Vagina (tissue), 2 donors: ENCODE measurements around the gene EIF4E1B.

Experiments used
- POLR2A ChIP-seq, 2 donors: fragments of 450-650 bp; IDR thresholded peaks; one replicate each; pipeline ENCODE4 v1.6.1; 2017; ENCODE audit warnings: antibody characterized with exemption in 2 of 2, mild to moderate bottlenecking in 2 of 2, moderate library complexity in 2 of 2
- POLR2AphosphoS5 ChIP-seq, 2 donors: sonication (generic); formaldehyde crosslinking; IDR thresholded peaks; one replicate each; pipeline ENCODE4 v1.9.0; 2017; ENCODE audit warnings: antibody characterized with exemption in 2 of 2, mild to moderate bottlenecking in 2 of 2, low read depth in 1 of 2; ENCODE audit not compliant: insufficient read depth in 1 of 2
- TF ChIP-seq, protein P1 (sequence below), 3 experiments: fragments of 450-650 bp in 2 of 3; fragments of 200-600 bp in 1 of 3; sonication (generic) in 1 of 3; IDR thresholded peaks; one replicate each; pipeline ENCODE4 v1.5.1; 2017 to 2019; ENCODE audit warnings: antibody characterized with exemption in 3 of 3, mild to moderate bottlenecking in 2 of 3, moderate library complexity in 2 of 3

DNA sequence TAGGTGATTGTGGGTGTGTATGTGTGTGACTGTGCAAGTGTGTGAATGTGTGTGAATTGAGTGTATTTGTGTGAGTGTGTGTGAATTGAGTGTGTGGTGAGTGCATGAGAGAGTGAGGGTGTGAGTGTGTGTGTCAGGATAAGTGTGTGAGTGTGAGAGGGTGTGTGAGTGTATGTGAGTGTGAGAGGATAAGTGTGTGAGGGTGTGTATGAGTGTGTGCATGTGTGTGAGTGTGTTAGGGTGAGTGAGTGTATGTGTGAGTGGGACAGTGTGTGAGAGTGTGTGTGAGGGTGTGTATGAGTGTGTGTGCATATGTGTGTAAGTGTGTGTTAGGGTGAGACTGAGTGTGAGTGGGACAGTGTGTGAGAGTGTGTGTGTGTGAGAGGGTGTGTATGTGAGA is 42.2 kb upstream of the EIF4E1B start:
- TF ChIP-seq, protein P1, sequence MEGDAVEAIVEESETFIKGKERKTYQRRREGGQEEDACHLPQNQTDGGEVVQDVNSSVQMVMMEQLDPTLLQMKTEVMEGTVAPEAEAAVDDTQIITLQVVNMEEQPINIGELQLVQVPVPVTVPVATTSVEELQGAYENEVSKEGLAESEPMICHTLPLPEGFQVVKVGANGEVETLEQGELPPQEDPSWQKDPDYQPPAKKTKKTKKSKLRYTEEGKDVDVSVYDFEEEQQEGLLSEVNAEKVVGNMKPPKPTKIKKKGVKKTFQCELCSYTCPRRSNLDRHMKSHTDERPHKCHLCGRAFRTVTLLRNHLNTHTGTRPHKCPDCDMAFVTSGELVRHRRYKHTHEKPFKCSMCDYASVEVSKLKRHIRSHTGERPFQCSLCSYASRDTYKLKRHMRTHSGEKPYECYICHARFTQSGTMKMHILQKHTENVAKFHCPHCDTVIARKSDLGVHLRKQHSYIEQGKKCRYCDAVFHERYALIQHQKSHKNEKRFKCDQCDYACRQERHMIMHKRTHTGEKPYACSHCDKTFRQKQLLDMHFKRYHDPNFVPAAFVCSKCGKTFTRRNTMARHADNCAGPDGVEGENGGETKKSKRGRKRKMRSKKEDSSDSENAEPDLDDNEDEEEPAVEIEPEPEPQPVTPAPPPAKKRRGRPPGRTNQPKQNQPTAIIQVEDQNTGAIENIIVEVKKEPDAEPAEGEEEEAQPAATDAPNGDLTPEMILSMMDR (IDR thresholded peaks at IDR 0.05): no peak
- TF ChIP-seq POLR2A (IDR thresholded peaks at IDR 0.05) (no peak), POLR2AphosphoS5 (IDR thresholded peaks at IDR 0.05; ENCODE audit: insufficient read depth in 1 of 2, low read depth in 1 of 2) (no peak)
